HEK293 (cell line): ENCODE results near the gene OLFM3.

Source experiments
- CTCF ChIA-PET: fragments of 350-600 bp; formaldehyde crosslinking; extraction: SDS; loops from one replicate; lab custom pipeline; 2021; ENCODE audit warnings: antibody characterized with exemption; lab: Yijun Ruan, JAX
- POLR2A ChIA-PET: fragments of 300-600 bp; formaldehyde crosslinking; extraction: SDS; loops from one replicate; lab custom pipeline; 2020; ENCODE audit warnings: antibody characterized with exemption, inconsistent platforms; lab: Yijun Ruan, JAX
- H3K27ac ChIP-seq: fragments of 200-500 bp; sonication (Bioruptor generic); 2 replicates; pipeline ENCODE4 v1.5.1; 2014; ENCODE audit warnings: low read depth, low read length, control low read depth, inconsistent platforms; ENCODE audit errors: extremely low read depth
- H3K36me3 ChIP-seq, 2 experiments: fragments of 200-500 bp in 1 of 2; sonication (Bioruptor generic) in 1 of 2; 1 replicate in 1 of 2; 2 replicates in 1 of 2; pipeline ENCODE4 v1.5.1; 2014 to 2017; ENCODE audit warnings: inconsistent platforms in 2 of 2, low read length in 2 of 2; ENCODE audit not compliant: control insufficient read depth in 2 of 2, insufficient read depth in 1 of 2
- H3K4me1 ChIP-seq: fragments of 200-500 bp; sonication (Bioruptor generic); 2 replicates; pipeline ENCODE4 v1.5.1; 2014; ENCODE audit warnings: mild to moderate bottlenecking, low read length, inconsistent platforms; ENCODE audit not compliant: control insufficient read depth, insufficient read depth
- H3K4me3 ChIP-seq: 2 replicates; pipeline ENCODE4 v1.5.1; 2011; ENCODE audit warnings: low read depth, mild to moderate bottlenecking, control low read depth, low read length, moderate library complexity
- H3K9me3 ChIP-seq: fragments of 200-500 bp; sonication (Bioruptor generic); 2 replicates; pipeline ENCODE4 v1.5.1; 2014; ENCODE audit warnings: low read depth, low read length, inconsistent platforms; ENCODE audit not compliant: control insufficient read depth, insufficient read depth
- BCL11B ChIP-seq: fragments of 450-650 bp; formaldehyde crosslinking; IDR thresholded peaks from 2 replicates; pipeline ENCODE4 v1.5.1; 2016; ENCODE audit warnings: low read depth, missing biosample characterization, missing genetic modification characterization
- GFI1B ChIP-seq: fragments of 450-650 bp; formaldehyde crosslinking; IDR thresholded peaks from 2 replicates; pipeline ENCODE4 v1.5.1; 2016; ENCODE audit warnings: missing biosample characterization, missing genetic modification characterization
- KLF1 ChIP-seq: fragments of 450-650 bp; formaldehyde crosslinking; IDR thresholded peaks from 2 replicates; pipeline ENCODE4 v1.5.1; 2016; ENCODE audit warnings: missing biosample characterization, missing genetic modification characterization
- RBAK ChIP-seq: fragments of 450-650 bp; formaldehyde crosslinking; IDR thresholded peaks from 2 replicates; pipeline ENCODE4 v1.5.1; 2016; ENCODE audit warnings: missing biosample characterization, missing genetic modification characterization
- YY1 ChIP-seq: fragments of 450-650 bp; formaldehyde crosslinking; IDR thresholded peaks from 2 replicates; pipeline ENCODE4 v1.5.1; 2018; ENCODE audit warnings: missing biosample characterization, missing genetic modification characterization
- ZFP37 ChIP-seq: fragments of 450-650 bp; formaldehyde crosslinking; IDR thresholded peaks from 2 replicates; pipeline ENCODE4 v1.5.1; 2016; ENCODE audit warnings: missing biosample characterization, missing genetic modification characterization
- ZNF16 ChIP-seq: fragments of 450-650 bp; formaldehyde crosslinking; IDR thresholded peaks from 2 replicates; pipeline ENCODE4 v1.5.1; 2016; ENCODE audit warnings: low read depth, missing biosample characterization, missing genetic modification characterization
- ZNF202 ChIP-seq: fragments of 450-650 bp; formaldehyde crosslinking; IDR thresholded peaks from 2 replicates; pipeline ENCODE4 v1.5.1; 2016; ENCODE audit warnings: missing biosample characterization, missing genetic modification characterization, borderline replicate concordance
- ZNF302 ChIP-seq: fragments of 450-650 bp; formaldehyde crosslinking; IDR thresholded peaks from 2 replicates; pipeline ENCODE4 v1.5.1; 2016; ENCODE audit warnings: missing biosample characterization, missing genetic modification characterization, low read depth
- ZNF311 ChIP-seq: fragments of 450-650 bp; formaldehyde crosslinking; IDR thresholded peaks from 2 replicates; pipeline ENCODE4 v1.5.1; 2017; ENCODE audit warnings: missing biosample characterization, missing genetic modification characterization, borderline replicate concordance
- ZNF341 ChIP-seq: fragments of 450-650 bp; formaldehyde crosslinking; IDR thresholded peaks from 2 replicates; pipeline ENCODE4; 2016; ENCODE audit warnings: low read depth, missing biosample characterization, missing genetic modification characterization
- ZNF350 ChIP-seq: fragments of 450-650 bp; formaldehyde crosslinking; IDR thresholded peaks from 2 replicates; pipeline ENCODE4 v1.5.0; 2017; ENCODE audit warnings: missing biosample characterization, mild to moderate bottlenecking, missing genetic modification characterization
- ZNF423 ChIP-seq: fragments of 450-650 bp; formaldehyde crosslinking; IDR thresholded peaks from 2 replicates; pipeline ENCODE4 v1.5.1; 2016; ENCODE audit warnings: missing biosample characterization, missing genetic modification characterization
- ZNF558 ChIP-seq: fragments of 450-650 bp; formaldehyde crosslinking; IDR thresholded peaks from 2 replicates; pipeline ENCODE4 v1.5.1; 2016; ENCODE audit warnings: missing biosample characterization, missing genetic modification characterization
- ZNF560 ChIP-seq: fragments of 450-650 bp; formaldehyde crosslinking; IDR thresholded peaks from 2 replicates; pipeline ENCODE4 v1.5.1; 2017; ENCODE audit warnings: missing biosample characterization, missing genetic modification characterization, borderline replicate concordance
- ZNF658 ChIP-seq: fragments of 450-650 bp; formaldehyde crosslinking; IDR thresholded peaks from 2 replicates; pipeline ENCODE4; 2016; ENCODE audit warnings: missing biosample characterization, missing genetic modification characterization
- ZNF664 ChIP-seq: fragments of 450-650 bp; formaldehyde crosslinking; IDR thresholded peaks from 2 replicates; pipeline ENCODE4 v1.5.1; 2016; ENCODE audit warnings: missing biosample characterization, missing genetic modification characterization
- ZNF843 ChIP-seq: fragments of 450-650 bp; formaldehyde crosslinking; IDR thresholded peaks from 2 replicates; pipeline ENCODE4 v1.5.1; 2016; ENCODE audit warnings: missing biosample characterization, missing genetic modification characterization
- ZSCAN23 ChIP-seq: fragments of 450-650 bp; formaldehyde crosslinking; IDR thresholded peaks from 2 replicates; pipeline ENCODE4 v1.5.1; 2016; ENCODE audit warnings: missing biosample characterization, missing genetic modification characterization
- ZSCAN30 ChIP-seq: fragments of 450-650 bp; IDR thresholded peaks from 2 replicates; pipeline ENCODE4 v1.5.1; 2018; ENCODE audit warnings: missing biosample characterization, mild to moderate bottlenecking, missing genetic modification characterization, moderate library complexity
- ZXDB ChIP-seq: fragments of 450-650 bp; formaldehyde crosslinking; IDR thresholded peaks from 2 replicates; pipeline ENCODE4 v1.5.1; 2016; ENCODE audit warnings: missing biosample characterization, missing genetic modification characterization
- TF ChIP-seq, protein P1 (sequence below): fragments of 450-650 bp; formaldehyde crosslinking; IDR thresholded peaks from 2 replicates; pipeline ENCODE4 v1.5.1; 2017; ENCODE audit warnings: missing biosample characterization, missing genetic modification characterization
- TF ChIP-seq, protein P2 (sequence below): fragments of 450-650 bp; formaldehyde crosslinking; IDR thresholded peaks from 2 replicates; pipeline ENCODE4 v1.5.1; 2016; ENCODE audit warnings: missing biosample characterization, missing genetic modification characterization
- TF ChIP-seq, protein P3 (sequence below): fragments of 450-650 bp; formaldehyde crosslinking; IDR thresholded peaks from 2 replicates; pipeline ENCODE4 v1.5.1; 2016; ENCODE audit warnings: missing biosample characterization, missing genetic modification characterization

Gene OLFM3

DNA sequence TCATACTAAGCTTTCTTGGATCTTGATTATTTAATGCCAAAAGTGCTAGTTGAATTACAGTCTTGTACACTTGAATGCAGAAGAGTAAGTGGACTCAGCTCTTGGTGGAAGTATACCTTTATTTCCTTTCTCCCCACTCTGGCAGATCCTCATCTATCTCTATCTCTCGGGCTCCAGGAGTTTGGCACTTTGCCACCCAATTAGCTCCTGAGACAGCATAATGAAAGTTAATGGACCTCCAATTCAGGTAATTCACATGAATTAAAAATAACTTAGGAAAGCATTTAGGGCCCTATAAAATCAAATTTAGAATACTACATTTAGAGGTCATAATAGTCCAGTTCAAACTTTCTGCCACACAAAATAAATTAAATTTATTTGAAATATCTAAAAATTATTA is 67.4 kb downstream of the OLFM3 start (continued):
- TF ChIP-seq ZNF302 (tag by site-specific recombination) = no peak
- no peak for TF ChIP-seq ZNF560
- no peak for TF ChIP-seq RBAK
- no peak for TF ChIP-seq GFI1B (tag by site-specific recombination)
- TF ChIP-seq ZNF423 = no peak
- TF ChIP-seq ZSCAN23 (tag by site-specific recombination) = no peak
- no peak for TF ChIP-seq YY1
- TF ChIP-seq ZFP37 (tag by site-specific recombination) = no peak

DNA sequence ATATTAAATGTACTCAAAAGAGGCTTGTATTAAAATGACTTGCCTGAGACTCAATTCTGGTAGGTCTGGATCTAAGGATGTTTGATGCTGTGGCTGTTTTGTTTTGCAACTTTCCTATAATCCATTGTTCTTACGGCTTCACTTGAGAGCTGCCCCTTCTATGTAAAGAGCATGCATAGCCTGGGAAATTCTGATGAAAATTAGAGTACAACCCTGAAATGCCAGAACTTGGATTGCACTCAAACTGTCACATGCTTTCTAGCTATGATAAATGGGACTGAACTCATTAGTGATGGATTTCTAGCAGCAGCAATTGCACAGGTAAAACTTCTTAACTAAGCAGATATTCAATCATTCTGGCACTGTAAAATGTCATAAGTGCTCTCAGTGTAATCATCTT is 67.9 kb downstream of the OLFM3 start:
- ChIA-PET CTCF (no interaction called here), POLR2A (no interaction called here)
- Histone ChIP-seq H3K9me3 (no peaks in the 10 kb centered on the region), H3K36me3 (no peaks in the 10 kb centered on the region), H3K4me1 (no peaks in the 10 kb centered on the region), H3K4me3 (no peak overlapping the region), H3K27ac (no peak overlapping the region)
- TF ChIP-seq ZSCAN30 (tag by site-specific recombination) (no peak), ZXDB (tag by site-specific recombination) (no peak), ZNF658 (no peak)
- TF ChIP-seq, protein P1, sequence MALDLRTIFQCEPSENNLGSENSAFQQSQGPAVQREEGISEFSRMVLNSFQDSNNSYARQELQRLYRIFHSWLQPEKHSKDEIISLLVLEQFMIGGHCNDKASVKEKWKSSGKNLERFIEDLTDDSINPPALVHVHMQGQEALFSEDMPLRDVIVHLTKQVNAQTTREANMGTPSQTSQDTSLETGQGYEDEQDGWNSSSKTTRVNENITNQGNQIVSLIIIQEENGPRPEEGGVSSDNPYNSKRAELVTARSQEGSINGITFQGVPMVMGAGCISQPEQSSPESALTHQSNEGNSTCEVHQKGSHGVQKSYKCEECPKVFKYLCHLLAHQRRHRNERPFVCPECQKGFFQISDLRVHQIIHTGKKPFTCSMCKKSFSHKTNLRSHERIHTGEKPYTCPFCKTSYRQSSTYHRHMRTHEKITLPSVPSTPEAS (tag by site-specific recombination) = no peak

DNA sequence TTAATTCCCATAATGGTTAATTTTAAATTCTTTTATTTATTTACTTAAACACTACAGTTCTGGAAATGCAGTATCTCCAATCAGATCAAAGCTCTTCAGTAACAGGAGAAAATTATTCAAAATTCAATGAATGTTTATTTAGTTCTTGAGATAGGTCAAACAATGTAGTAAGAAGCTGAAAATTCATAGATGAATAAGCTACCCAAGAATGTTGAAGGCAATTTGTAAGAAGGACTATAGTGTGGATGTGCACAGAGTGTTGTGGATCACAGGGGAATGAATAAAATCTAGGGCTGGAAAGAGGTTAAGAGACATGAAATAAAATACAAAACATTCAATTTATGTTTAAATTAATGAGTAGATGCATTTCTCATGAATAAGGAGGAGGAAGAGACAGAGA is 72.0 kb downstream of the OLFM3 start:
- H3K4me1 ChIP-seq = no peaks in the 10 kb centered on the region
- H3K9me3 ChIP-seq = no peaks in the 10 kb centered on the region
- H3K4me3 ChIP-seq = no peak overlapping the region
- no peak overlapping the region for H3K27ac ChIP-seq
- CTCF ChIA-PET = no interaction called here
- POLR2A ChIA-PET = no interaction called here
- H3K36me3 ChIP-seq = no peaks in the 10 kb centered on the region
- TF ChIP-seq BCL11B (tag by site-specific recombination) (no peak), ZNF843 (tag by site-specific recombination) (no peak), ZNF341 (tag by site-specific recombination) (no peak), ZNF16 (no peak), KLF1 (tag by site-specific recombination) (no peak), ZNF202 (tag by site-specific recombination) (no peak), ZNF664 (no peak), ZNF311 (no peak), ZNF350 (tag by site-specific recombination) (no peak), ZNF558 (tag by site-specific recombination) (no peak)
- TF ChIP-seq, protein P2, sequence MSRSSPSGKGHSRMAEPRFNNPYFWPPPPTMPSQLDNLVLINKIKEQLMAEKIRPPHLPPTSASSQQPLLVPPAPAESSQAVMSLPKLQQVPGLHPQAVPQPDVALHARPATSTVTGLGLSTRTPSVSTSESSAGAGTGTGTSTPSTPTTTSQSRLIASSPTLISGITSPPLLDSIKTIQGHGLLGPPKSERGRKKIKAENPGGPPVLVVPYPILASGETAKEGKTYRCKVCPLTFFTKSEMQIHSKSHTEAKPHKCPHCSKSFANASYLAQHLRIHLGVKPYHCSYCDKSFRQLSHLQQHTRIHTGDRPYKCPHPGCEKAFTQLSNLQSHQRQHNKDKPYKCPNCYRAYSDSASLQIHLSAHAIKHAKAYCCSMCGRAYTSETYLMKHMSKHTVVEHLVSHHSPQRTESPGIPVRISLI = no peak
- TF ChIP-seq, protein P3, sequence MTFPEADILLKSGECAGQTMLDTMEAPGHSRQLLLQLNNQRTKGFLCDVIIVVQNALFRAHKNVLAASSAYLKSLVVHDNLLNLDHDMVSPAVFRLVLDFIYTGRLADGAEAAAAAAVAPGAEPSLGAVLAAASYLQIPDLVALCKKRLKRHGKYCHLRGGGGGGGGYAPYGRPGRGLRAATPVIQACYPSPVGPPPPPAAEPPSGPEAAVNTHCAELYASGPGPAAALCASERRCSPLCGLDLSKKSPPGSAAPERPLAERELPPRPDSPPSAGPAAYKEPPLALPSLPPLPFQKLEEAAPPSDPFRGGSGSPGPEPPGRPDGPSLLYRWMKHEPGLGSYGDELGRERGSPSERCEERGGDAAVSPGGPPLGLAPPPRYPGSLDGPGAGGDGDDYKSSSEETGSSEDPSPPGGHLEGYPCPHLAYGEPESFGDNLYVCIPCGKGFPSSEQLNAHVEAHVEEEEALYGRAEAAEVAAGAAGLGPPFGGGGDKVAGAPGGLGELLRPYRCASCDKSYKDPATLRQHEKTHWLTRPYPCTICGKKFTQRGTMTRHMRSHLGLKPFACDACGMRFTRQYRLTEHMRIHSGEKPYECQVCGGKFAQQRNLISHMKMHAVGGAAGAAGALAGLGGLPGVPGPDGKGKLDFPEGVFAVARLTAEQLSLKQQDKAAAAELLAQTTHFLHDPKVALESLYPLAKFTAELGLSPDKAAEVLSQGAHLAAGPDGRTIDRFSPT (tag by site-specific recombination) = no peak
